Measurements from ENCODE around the gene TSSC4. TPM values are rescaled to one million over a fixed set of nuclear protein-coding genes. Genes with fewer than 3 reads are reported as not detected.

Gene TSSC4
- total RNA-seq, 1 donor from 2014 or later, result 80.8 TPM

- Histone ChIP-seq H3K36me3 (ENCODE audit: control insufficient read depth, insufficient read depth, low read length) (peaks cover 30% of the 10 kb centered on the region), H3K27me3 (ENCODE audit: control insufficient read depth, insufficient read depth, low read length) (no peaks in the 10 kb centered on the region), H3K4me3 (ENCODE audit: low read depth, low read length) (no peak overlapping the region)
- no peak for TF ChIP-seq CTCF (IDR thresholded peaks at IDR 0.05; ENCODE audit: insufficient read depth, low read length, severe bottlenecking)
- FAIRE-seq, result no peak
- no peak for DNase-seq (ENCODE audit: low read depth)
These were observed 13.1 kb upstream of the TSSC4 start for GRCh38 chr11:2387266-2387987.

DNA sequence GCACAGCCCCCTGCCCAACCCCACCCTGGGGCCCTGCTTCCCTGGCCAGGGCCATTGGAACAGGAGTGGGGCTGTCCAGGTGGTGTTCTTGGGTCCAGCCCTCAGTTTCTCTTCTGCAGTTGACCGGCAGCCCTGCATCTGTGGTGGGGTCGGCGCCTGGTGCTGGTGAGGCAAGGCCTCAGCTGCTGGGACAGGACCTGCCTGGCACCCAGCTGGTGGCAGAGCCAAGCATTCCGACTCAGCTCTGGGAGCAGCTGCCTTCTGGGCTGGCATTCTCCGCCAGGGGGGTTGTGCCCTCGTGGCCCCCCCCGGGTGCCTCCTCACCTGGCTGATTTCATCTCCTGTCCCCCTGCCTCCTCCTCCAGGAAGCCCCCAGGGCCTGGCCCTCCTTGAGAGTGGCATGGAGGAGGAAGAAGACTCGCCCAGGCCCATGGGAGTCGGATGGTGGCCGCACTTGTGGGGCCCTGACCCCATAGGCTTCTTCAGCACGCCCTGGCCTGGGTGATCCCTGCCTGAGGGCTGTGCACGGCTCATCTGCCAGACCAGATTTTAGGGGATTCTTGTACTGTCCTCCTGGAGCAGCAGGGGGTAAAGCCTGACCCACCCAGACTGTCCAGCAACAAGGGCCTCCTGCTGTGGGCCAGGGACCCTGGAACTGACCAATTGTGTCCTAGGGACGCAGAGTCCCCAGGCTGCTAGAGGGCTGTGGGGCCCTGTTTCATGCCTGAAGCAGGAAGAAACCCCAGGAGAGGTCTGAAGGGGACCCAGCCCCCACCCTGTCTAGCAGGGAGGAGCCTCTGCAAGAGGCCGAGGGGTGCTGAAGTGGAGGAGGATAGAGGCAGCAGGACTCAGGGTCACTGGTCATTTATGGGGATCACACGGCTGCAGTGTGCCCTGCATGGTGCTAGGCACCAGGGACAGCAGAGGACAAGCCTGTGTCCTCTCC, 11.8 kb upstream of the TSSC4 start:
- H3K36me3 ChIP-seq (ENCODE audit: control insufficient read depth, insufficient read depth, low read length), result peaks cover 35% of the 10 kb centered on the region
- DNase-seq (ENCODE audit: low read depth) (no peak), FAIRE-seq (no peak)
- H3K4me3 ChIP-seq (ENCODE audit: low read depth, low read length), result no peak overlapping the region
- H3K27me3 ChIP-seq (ENCODE audit: control insufficient read depth, insufficient read depth, low read length), result no peaks in the 10 kb centered on the region
- no peak for TF ChIP-seq CTCF (IDR thresholded peaks at IDR 0.05; ENCODE audit: insufficient read depth, low read length, severe bottlenecking)

DNA sequence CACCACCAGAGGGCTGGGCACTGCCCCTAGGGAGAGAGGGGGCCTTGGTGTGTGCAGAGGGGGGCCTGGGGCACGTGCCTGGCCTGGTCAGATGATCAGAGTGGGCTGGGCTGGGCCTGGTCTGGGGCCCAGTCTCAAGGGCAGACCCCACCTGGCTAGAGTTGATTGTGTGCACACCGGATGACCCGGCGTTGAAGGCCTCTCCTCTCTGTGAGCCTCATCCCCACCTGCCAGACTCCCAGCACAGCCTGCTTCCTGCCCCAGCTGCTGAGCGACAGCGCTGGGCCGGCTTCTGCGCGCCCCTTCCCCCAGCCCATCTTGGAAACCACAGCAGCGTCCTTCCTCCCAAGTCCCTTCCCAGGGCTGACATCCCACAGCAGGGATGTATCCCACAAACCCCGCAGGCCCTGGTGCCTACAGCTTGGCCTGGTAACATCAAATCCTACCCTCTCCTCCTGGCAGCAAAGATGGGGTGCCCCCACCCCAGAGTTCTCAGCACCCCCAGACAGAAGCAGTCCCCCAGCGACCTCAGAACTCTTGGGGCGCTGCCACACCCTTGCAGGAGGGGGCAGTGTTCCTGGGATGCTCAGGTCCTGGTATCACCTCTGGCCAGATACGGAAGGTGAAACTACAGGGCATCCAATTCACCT, 11.0 kb upstream of the TSSC4 start:
- FAIRE-seq, result no peak

DNA sequence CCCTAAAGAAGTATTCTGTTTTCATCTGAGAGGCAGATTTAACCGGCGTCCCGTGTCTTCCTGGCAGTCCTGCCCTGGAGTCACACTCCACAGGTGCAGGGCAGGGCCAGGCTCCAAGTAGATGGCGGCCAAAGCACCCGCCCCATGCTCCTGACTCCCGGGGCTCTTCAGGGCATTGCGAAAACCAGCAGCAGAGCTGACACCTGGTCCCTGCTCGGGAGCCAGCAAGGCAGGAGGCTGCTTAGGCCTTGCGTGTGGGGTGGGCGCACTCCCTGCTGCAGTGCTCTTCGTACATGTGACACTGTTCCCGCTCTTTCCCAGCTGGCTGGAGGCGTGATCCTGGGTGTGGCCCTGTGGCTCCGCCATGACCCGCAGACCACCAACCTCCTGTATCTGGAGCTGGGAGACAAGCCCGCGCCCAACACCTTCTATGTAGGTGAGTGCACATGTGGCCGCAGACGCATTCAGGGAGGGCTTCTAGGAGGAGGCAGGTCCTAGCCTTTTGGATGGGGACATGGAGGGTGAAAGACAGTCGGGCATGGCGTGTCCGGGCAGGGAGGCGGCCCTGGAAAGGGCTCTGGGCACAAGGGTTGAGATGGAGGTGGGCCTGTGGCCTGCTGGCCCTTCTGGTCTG, 10.3 kb upstream of the TSSC4 start:
- no peaks in the 10 kb centered on the region for H3K27me3 ChIP-seq (ENCODE audit: control insufficient read depth, insufficient read depth, low read length)
- FAIRE-seq, result no peak
- peaks cover 41% of the 10 kb centered on the region for H3K36me3 ChIP-seq (ENCODE audit: control insufficient read depth, insufficient read depth, low read length)
- no peak overlapping the region for H3K4me3 ChIP-seq (ENCODE audit: low read depth, low read length)
- no peak for DNase-seq (ENCODE audit: low read depth)
- TF ChIP-seq CTCF (IDR thresholded peaks at IDR 0.05; ENCODE audit: insufficient read depth, low read length, severe bottlenecking), result no peak

More for the DNA sequence above, 11.0 kb upstream of the TSSC4 start:
- Histone ChIP-seq H3K4me3 (ENCODE audit: low read depth, low read length) (no peak overlapping the region), H3K36me3 (ENCODE audit: control insufficient read depth, insufficient read depth, low read length) (peaks cover 39% of the 10 kb centered on the region), H3K27me3 (ENCODE audit: control insufficient read depth, insufficient read depth, low read length) (no peaks in the 10 kb centered on the region)
- TF ChIP-seq CTCF (IDR thresholded peaks at IDR 0.05; ENCODE audit: insufficient read depth, low read length, severe bottlenecking), result no peak
- DNase-seq (ENCODE audit: low read depth), result no peak

DNA sequence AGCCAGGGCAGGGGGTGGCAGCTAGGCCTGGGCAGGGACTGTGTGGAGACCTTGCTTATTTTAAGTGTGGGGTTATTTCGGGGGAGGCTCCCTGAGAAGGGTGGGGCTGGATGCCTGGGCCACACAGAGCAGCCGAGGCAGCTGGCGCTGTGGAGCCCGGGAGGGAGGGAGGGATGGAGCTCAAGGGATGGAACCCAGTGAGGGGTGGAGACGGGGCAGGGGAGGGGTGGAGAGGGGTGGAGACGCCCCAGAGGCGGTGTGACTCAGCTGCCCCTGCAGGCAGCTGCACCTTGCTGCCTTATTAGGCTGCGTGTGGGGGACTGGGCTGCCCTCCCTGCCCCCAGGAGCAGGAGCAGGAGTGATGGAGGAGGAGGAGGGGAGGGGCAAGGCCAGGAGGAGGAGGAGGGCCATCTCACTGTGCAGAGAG, 9.8 kb upstream of the TSSC4 start:
- DNase-seq (ENCODE audit: low read depth) (no peak), FAIRE-seq (no peak)
- H3K4me3 ChIP-seq (ENCODE audit: low read depth, low read length), result no peak overlapping the region
- no peaks in the 10 kb centered on the region for H3K27me3 ChIP-seq (ENCODE audit: control insufficient read depth, insufficient read depth, low read length)
- peaks cover 45% of the 10 kb centered on the region for H3K36me3 ChIP-seq (ENCODE audit: control insufficient read depth, insufficient read depth, low read length)
- TF ChIP-seq CTCF (IDR thresholded peaks at IDR 0.05; ENCODE audit: insufficient read depth, low read length, severe bottlenecking), result no peak

Data from bronchial epithelial cell (primary cell).